CD4-positive, alpha-beta memory T cell (primary cell): ENCODE data around the gene SDF4. TPM values are rescaled to one million over a fixed set of nuclear protein-coding genes. Genes with fewer than 3 reads are reported as not detected.
A peak's percentile ranks its signal among the peaks of the same experiment; 100 is the strongest.

Source experiments
- CTCF ChIA-PET: fragments of 350-600 bp; sonication (Branson Sonifier 250); formaldehyde crosslinking; loops from one replicate; lab custom pipeline; 2021; ENCODE audit warnings: inconsistent platforms; ENCODE audit not compliant: partially characterized antibody; lab: Charles Lee
- POLR2A ChIA-PET: fragments of 350-600 bp; sonication (Branson Sonifier 250); formaldehyde crosslinking; loops from one replicate; lab custom pipeline; 2021; ENCODE audit not compliant: partially characterized antibody; lab: Charles Lee
- DNase-seq, 5 donors: peaks; one replicate each; pipeline versions ENCODE4 v3.0.0 to v3.0.0-alpha.2; 2020 to 2022; ENCODE audit warnings: mixed read lengths in 1 of 5
- H3K27ac ChIP-seq: one replicate; pipeline ENCODE4 v1.7.0; 2013; ENCODE audit warnings: low read depth, low read length
- H3K27me3 ChIP-seq: 2 replicates; pipeline ENCODE4 v1.7.0; 2013; ENCODE audit warnings: mild to moderate bottlenecking, low read length, moderate library complexity; ENCODE audit not compliant: insufficient read depth
- H3K36me3 ChIP-seq: 2 replicates; pipeline ENCODE4 v1.7.0; 2013; ENCODE audit warnings: mild to moderate bottlenecking, low read length, moderate library complexity; ENCODE audit not compliant: insufficient read depth
- H3K4me1 ChIP-seq: 2 replicates; pipeline ENCODE4 v1.7.0; 2013; ENCODE audit warnings: mild to moderate bottlenecking, low read length, moderate library complexity; ENCODE audit not compliant: insufficient read depth
- H3K4me3 ChIP-seq, 2 donors: one replicate each; pipeline ENCODE4 v1.7.0; 2013; ENCODE audit warnings: low read length in 2 of 2, mild to moderate bottlenecking in 1 of 2
- H3K9me3 ChIP-seq, 2 donors: one replicate each; pipeline ENCODE4 v1.7.0; 2013; ENCODE audit warnings: low read length in 2 of 2, control low read depth in 1 of 2; ENCODE audit not compliant: control insufficient read depth in 1 of 2
- H3K27ac Mint-ChIP-seq, 7 donors: one replicate each; pipeline ENCODE4 v1.8.0; 2020 to 2021; ENCODE audit warnings: mixed read lengths in 7 of 7, mild to moderate bottlenecking in 6 of 7, inconsistent platforms in 3 of 7, moderate library complexity in 3 of 7
- H3K27me3 Mint-ChIP-seq, 2 donors: one replicate each; pipeline ENCODE4 v1.8.0; 2020 to 2021; ENCODE audit warnings: mixed read lengths in 2 of 2
- H3K36me3 Mint-ChIP-seq, 2 donors: one replicate each; pipeline ENCODE4 v1.8.0; 2020 to 2021; ENCODE audit warnings: mixed read lengths in 2 of 2, inconsistent platforms in 1 of 2, mild to moderate bottlenecking in 1 of 2
- H3K4me1 Mint-ChIP-seq, 4 donors: one replicate each; pipeline ENCODE4 v1.8.0; 2020 to 2021; ENCODE audit warnings: mixed read lengths in 4 of 4, mild to moderate bottlenecking in 1 of 4
- H3K4me3 Mint-ChIP-seq, 8 donors: one replicate each; pipeline ENCODE4 v1.8.0; 2020 to 2021; ENCODE audit warnings: mixed read lengths in 8 of 8, mild to moderate bottlenecking in 7 of 8, moderate library complexity in 6 of 8, inconsistent platforms in 3 of 8
- H3K9me3 Mint-ChIP-seq, 8 donors: one replicate each; pipeline ENCODE4 v1.8.0; 2020 to 2021; ENCODE audit warnings: mixed read lengths in 8 of 8, mild to moderate bottlenecking in 5 of 8, inconsistent platforms in 3 of 8, moderate library complexity in 1 of 8
- intact Hi-C: fragments of 100-400 bp; cut with micrococcal nuclease; formaldehyde crosslinking; loops from one replicate; pipeline ENCODE4 v1.15.1; 2023
- polyA plus RNA-seq, 2 donors: library from polyadenylated mRNA; unstranded; fragments of 300-500 nt; fragmentation: Illumina TruSeq; gene quantifications; one replicate each; pipeline ENCODE4 v1.2.3, GENCODE V29; 2021
- total RNA-seq, 2 experiments: library from RNA; stranded (reverse); gene quantifications; one replicate each; pipeline ENCODE4 v1.2.3, GENCODE V29; 2021

Gene SDF4
- total and polyA plus RNA-seq, 4 experiments from 2014 or later: 97.4 to 138 (median 116) TPM

GRCh38 chr1:1242461-1243265, 10.9 kb upstream of the SDF4 start:
- DNase-seq: peak in 1 of 5 donors; percentile 16
- POLR2A ChIA-PET: no interaction called here
- CTCF ChIA-PET: no interaction called here
- Histone ChIP-seq H3K27ac (no peak overlapping the region), H3K9me3 (no peaks in the 10 kb centered on the region), H3K36me3 (no peaks in the 10 kb centered on the region), H3K4me1 (no peaks in the 10 kb centered on the region), H3K4me3 (no peak overlapping the region), H3K27me3 (peaks cover 4% of the 10 kb centered on the region)
- Mint-ChIP-seq H3K27me3 (no peaks in the 10 kb centered on the region), H3K9me3 (no peaks in the 10 kb centered on the region), H3K4me3 (no peak overlapping the region), H3K4me1 (no peaks in the 10 kb centered on the region), H3K27ac (no peak overlapping the region), H3K36me3 (no peaks in the 10 kb centered on the region)
- intact Hi-C loops: no loop called here

- Histone ChIP-seq H3K36me3 (no peaks in the 10 kb centered on the region), H3K4me1 (no peaks in the 10 kb centered on the region), H3K4me3 (no peak overlapping the region), H3K9me3 (no peaks in the 10 kb centered on the region), H3K27me3 (peaks cover 4% of the 10 kb centered on the region), H3K27ac (no peak overlapping the region)
- H3K4me3 Mint-ChIP-seq: no peak overlapping the region
- POLR2A ChIA-PET: interaction anchor here (0.6 kb wide), 1 partner anchor 28 kb away, joined by 3 read pairs; the partner anchor contains the start of gene TNFRSF4
- no peaks in the 10 kb centered on the region for H3K4me1 Mint-ChIP-seq
- intact Hi-C loops: no loop called here
- CTCF ChIA-PET: no interaction called here
- no peaks in the 10 kb centered on the region for H3K27me3 Mint-ChIP-seq
- DNase-seq: no peak
- no peaks in the 10 kb centered on the region for H3K36me3 Mint-ChIP-seq
- H3K9me3 Mint-ChIP-seq: no peaks in the 10 kb centered on the region
- H3K27ac Mint-ChIP-seq: no peak overlapping the region
These were observed 9.9 kb upstream of the SDF4 start for GRCh38 chr1:1241588-1242219.

- CTCF ChIA-PET: no interaction called here
- Mint-ChIP-seq H3K27ac (no peak overlapping the region), H3K36me3 (no peaks in the 10 kb centered on the region), H3K27me3 (no peaks in the 10 kb centered on the region), H3K9me3 (no peaks in the 10 kb centered on the region), H3K4me3 (no peak overlapping the region), H3K4me1 (no peaks in the 10 kb centered on the region)
- Histone ChIP-seq H3K4me1 (no peaks in the 10 kb centered on the region), H3K36me3 (no peaks in the 10 kb centered on the region), H3K9me3 (no peaks in the 10 kb centered on the region), H3K27me3 (peaks cover 2% of the 10 kb centered on the region), H3K27ac (no peak overlapping the region), H3K4me3 (no peak overlapping the region)
- DNase-seq: no peak
- POLR2A ChIA-PET: interaction anchor here (0.6 kb wide), 1 partner anchor 27 kb away, joined by 3 read pairs; the partner anchor contains the start of gene TNFRSF4
- intact Hi-C loops: no loop called here
These were observed 9.2 kb upstream of the SDF4 start for GRCh38 chr1:1240822-1241587.

GRCh38 chr1:1240348-1240732, 8.5 kb upstream of the SDF4 start:
- DNase-seq: no peak
- H3K36me3 ChIP-seq: no peaks in the 10 kb centered on the region
- H3K4me1 Mint-ChIP-seq: no peaks in the 10 kb centered on the region
- CTCF ChIA-PET: no interaction called here
- H3K4me1 ChIP-seq: no peaks in the 10 kb centered on the region
- H3K27me3 Mint-ChIP-seq: no peaks in the 10 kb centered on the region
- H3K27me3 ChIP-seq: no peaks in the 10 kb centered on the region
- no peak overlapping the region for H3K4me3 Mint-ChIP-seq
- H3K36me3 Mint-ChIP-seq: no peaks in the 10 kb centered on the region
- H3K4me3 ChIP-seq: no peak overlapping the region
- POLR2A ChIA-PET: no interaction called here
- H3K27ac Mint-ChIP-seq: no peak overlapping the region
- no peaks in the 10 kb centered on the region for H3K9me3 ChIP-seq
- no peaks in the 10 kb centered on the region for H3K9me3 Mint-ChIP-seq
- intact Hi-C loops: no loop called here
- no peak overlapping the region for H3K27ac ChIP-seq

- no peaks in the 10 kb centered on the region for H3K36me3 ChIP-seq
- no peak overlapping the region for H3K27ac ChIP-seq
- no peak overlapping the region for H3K4me3 ChIP-seq
- H3K27ac Mint-ChIP-seq: no peak overlapping the region
- H3K9me3 Mint-ChIP-seq: no peaks in the 10 kb centered on the region
- H3K4me3 Mint-ChIP-seq: no peak overlapping the region
- peaks cover under 1% of the 10 kb centered on the region for H3K4me1 ChIP-seq
- H3K27me3 ChIP-seq: no peaks in the 10 kb centered on the region
- CTCF ChIA-PET: interaction anchor here (1.3 kb wide), 1 partner anchor 119 kb away, joined by 3 read pairs; no protein-coding TSS in a partner anchor
- no peak for DNase-seq
- intact Hi-C loops: no loop called here
- POLR2A ChIA-PET: no interaction called here
- no peaks in the 10 kb centered on the region for H3K27me3 Mint-ChIP-seq
- H3K9me3 ChIP-seq: no peaks in the 10 kb centered on the region
- H3K36me3 Mint-ChIP-seq: no peaks in the 10 kb centered on the region
- peaks cover 0 to 5% (median 0%) of the 10 kb centered on the region in 4 donors for H3K4me1 Mint-ChIP-seq
These were observed 8.0 kb upstream of the SDF4 start for GRCh38 chr1:1239614-1240347.

GRCh38 chr1:1239227-1239613, 7.4 kb upstream of the SDF4 start:
- peaks cover 0 to 3% of the 10 kb centered on the region in 2 donors for H3K36me3 Mint-ChIP-seq
- POLR2A ChIA-PET: no interaction called here
- H3K4me1 Mint-ChIP-seq: peaks cover 0 to 10% (median 4%) of the 10 kb centered on the region in 4 donors

More at GRCh38 chr1:1239227-1239613, 7.4 kb upstream of the SDF4 start:
- Mint-ChIP-seq H3K27me3 (no peaks in the 10 kb centered on the region), H3K27ac (no peak overlapping the region), H3K9me3 (no peaks in the 10 kb centered on the region), H3K4me3 (no peak overlapping the region)
- Histone ChIP-seq H3K27ac (no peak overlapping the region), H3K4me3 (no peak overlapping the region), H3K4me1 (peaks cover 3% of the 10 kb centered on the region), H3K9me3 (no peaks in the 10 kb centered on the region), H3K36me3 (no peaks in the 10 kb centered on the region), H3K27me3 (no peaks in the 10 kb centered on the region)
- CTCF ChIA-PET: interaction anchor here (1.3 kb wide), 1 partner anchor 119 kb away, joined by 3 read pairs; no protein-coding TSS in a partner anchor
- intact Hi-C loops: no loop called here
- DNase-seq: no peak
